Activated T-cell treated with anti-CD3 and anti-CD28 coated beads for 1 hour (primary cell): ENCODE measurements around the gene ECE2.
"Not testable (repeated sequence)": the region's sequence is repeated elsewhere in the genome, so short reads cannot be mapped to it uniquely, and the experiment has no call there.

Source experiments
- DNase-seq: peaks from one replicate; pipeline ENCODE4 v3.0.0-alpha.2; 2020; ENCODE audit warnings: low read depth

The ECE2 gene

GRCh38 chr3:184336547-184337398, 61.0 kb downstream of the ECE2 start:
- DNase-seq, result no peak

GRCh38 chr3:184337399-184337714, 61.5 kb downstream of the ECE2 start, which contains the start of gene FAM131A:
Gene FAM131A, plus strand, starts transcription at chr3:184337600. Its CDS starts 31 bp downstream, at chr3:184337631.
- DNase-seq, result no peak

- no peak for DNase-seq
These were observed 62.2 kb downstream of the ECE2 start for GRCh38 chr3:184337981-184338380.

DNA sequence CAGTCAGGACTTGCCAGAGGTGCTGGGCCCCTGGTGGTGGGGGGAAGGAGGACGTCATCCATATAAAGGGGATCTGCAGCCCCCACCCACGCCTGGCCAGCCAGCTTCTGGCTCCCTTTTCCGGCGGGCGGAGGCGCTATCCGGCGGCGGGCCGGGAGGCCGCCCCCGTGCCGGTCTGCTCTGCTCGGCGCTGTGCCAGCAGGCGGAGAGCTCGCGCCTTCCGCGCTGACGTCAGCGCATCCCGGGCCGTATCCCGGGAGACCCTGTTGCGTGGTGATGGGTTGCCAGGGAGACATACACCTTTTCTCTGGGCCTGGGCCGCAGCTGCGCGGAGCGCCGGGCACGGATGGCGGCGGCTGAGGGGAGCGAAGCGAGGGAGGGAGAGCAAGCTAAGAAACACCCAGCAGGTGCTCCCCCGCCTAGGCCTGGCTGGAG, 62.7 kb downstream of the ECE2 start:
- no peak for DNase-seq

- DNase-seq, result no peak
These were observed 63.2 kb downstream of the ECE2 start for GRCh38 chr3:184339001-184339400.

- DNase-seq, result not testable (repeated sequence)
These were observed 63.8 kb downstream of the ECE2 start for GRCh38 chr3:184339451-184340135.

DNA sequence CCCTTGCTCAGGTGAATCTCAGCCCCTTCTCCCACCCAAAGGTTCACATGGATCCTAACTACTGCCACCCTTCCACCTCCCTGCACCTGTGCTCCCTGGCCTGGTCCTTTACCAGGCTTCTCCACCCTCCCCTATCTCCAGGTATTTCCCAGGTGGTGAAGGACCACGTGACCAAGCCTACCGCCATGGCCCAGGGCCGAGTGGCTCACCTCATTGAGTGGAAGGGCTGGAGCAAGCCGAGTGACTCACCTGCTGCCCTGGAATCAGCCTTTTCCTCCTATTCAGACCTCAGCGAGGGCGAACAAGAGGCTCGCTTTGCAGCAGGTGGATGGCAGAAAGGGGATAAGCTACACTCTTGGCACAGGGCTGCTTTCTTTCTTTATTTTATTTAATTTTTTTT, 66.1 kb downstream of the ECE2 start:
- no peak for DNase-seq
